ENCODE data around the gene CAPRIN1.

Gene CAPRIN1

GRCh38 chr11:34098813-34099212 lies 47.3 kb downstream of the CAPRIN1 start:
- no peak for TF ChIP-seq CTCF (IDR thresholded peaks at IDR 0.05; ENCODE audit: insufficient read depth, low read length, missing control alignments)
- no peak for DNase-seq (ENCODE audit: low read depth, low spot score)
- no peak overlapping the region for H3K4me3 ChIP-seq (ENCODE audit: low read depth, low read length)
- CTCF ChIA-PET: interaction anchor here (1.2 to 1.3 kb wide), 2 partner anchors 9 to 111 kb away, joined by 3 read pairs; no protein-coding TSS in a partner anchor
- POLR2A ChIA-PET: no interaction called here

GRCh38 chr11:34104680-34105078 lies 53.1 kb downstream of the CAPRIN1 start:
- POLR2A ChIA-PET: interaction anchor here (0.7 to 1.9 kb wide), 8 partner anchors 7 to 253 kb away, joined by 3 to 10 read pairs (median 4); partner anchors contain the start of genes ABTB2 and CAPRIN1
- H3K4me3 ChIP-seq (ENCODE audit: low read depth, low read length): peak overlapping the region; percentile 90
- CTCF ChIA-PET: interaction anchor here (4.5 kb wide), 1 partner anchor 108 kb away, joined by 22 read pairs; no protein-coding TSS in a partner anchor
- no peak for DNase-seq (ENCODE audit: low read depth, low spot score)
- TF ChIP-seq CTCF (IDR thresholded peaks at IDR 0.05; ENCODE audit: insufficient read depth, low read length, missing control alignments): no peak

GRCh38 chr11:34105079-34105956 lies 53.8 kb downstream of the CAPRIN1 start, which contains the start of gene NAT10:
Gene NAT10 (plus strand): TSS chr11:34105629. CDS start chr11:34108226, 2,597 bp downstream.
- DNase-seq (ENCODE audit: low read depth, low spot score): peak; percentile 94
- POLR2A ChIA-PET: interaction anchor here (0.7 to 1.9 kb wide), 8 partner anchors 8 to 252 kb away, joined by 3 to 10 read pairs (median 4); partner anchors contain the start of genes ABTB2 and CAPRIN1
- CTCF ChIA-PET: interaction anchor here (1.2 to 4.5 kb wide), 3 partner anchors 69 to 296 kb away, joined by 3 to 22 read pairs (median 6); no protein-coding TSS in a partner anchor
- H3K4me3 ChIP-seq (ENCODE audit: low read depth, low read length): peak within 1 kb of the TSS; percentile 90
- no peak for TF ChIP-seq CTCF (IDR thresholded peaks at IDR 0.05; ENCODE audit: insufficient read depth, low read length, missing control alignments)

DNA sequence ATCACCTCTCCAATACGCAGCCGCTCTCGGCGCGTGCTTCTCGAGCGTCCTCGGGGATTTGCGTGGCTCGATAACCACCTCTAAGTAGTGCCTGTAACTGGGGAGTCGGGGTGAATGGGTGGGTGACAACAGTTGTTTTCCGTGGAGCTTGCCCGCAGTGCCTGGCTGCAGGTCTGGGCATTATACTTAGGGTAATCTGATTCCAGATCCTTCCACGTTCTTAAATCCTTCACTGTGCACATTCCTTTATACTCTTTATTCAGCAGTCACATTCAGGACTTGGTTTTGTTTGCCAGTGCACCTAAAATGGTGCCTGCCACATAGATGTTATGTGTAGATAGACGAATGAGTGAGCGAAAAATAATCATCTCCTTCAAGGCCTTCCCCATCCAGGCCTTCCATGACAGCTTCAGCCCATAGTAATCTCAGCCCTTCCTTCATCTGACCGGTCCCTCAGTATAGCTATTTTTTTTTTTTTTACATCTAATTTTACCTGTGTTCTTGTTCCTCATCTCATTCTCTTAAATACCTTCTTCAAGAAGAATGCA lies 54.5 kb downstream of the CAPRIN1 start:
- peak overlapping the region; percentile 90 for H3K4me3 ChIP-seq (ENCODE audit: low read depth, low read length)
- ChIA-PET CTCF (interaction anchor here (0.8 to 4.5 kb wide), 5 partner anchors 25 to 297 kb away, joined by 3 to 22 read pairs (median 3); no protein-coding TSS in a partner anchor), POLR2A (interaction anchor here (0.6 to 1.9 kb wide), 6 partner anchors 8 to 251 kb away, joined by 4 to 10 read pairs (median 6); partner anchors contain the start of genes ABTB2 and CAPRIN1)
- DNase-seq (ENCODE audit: low read depth, low spot score): no peak
- no peak for TF ChIP-seq CTCF (IDR thresholded peaks at IDR 0.05; ENCODE audit: insufficient read depth, low read length, missing control alignments)

GRCh38 chr11:34111722-34112270 lies 60.3 kb downstream of the CAPRIN1 start:
- no peak overlapping the region for H3K4me3 ChIP-seq (ENCODE audit: low read depth, low read length)
- no peak for DNase-seq (ENCODE audit: low read depth, low spot score)
- no peak for TF ChIP-seq CTCF (IDR thresholded peaks at IDR 0.05; ENCODE audit: insufficient read depth, low read length, missing control alignments)
- ChIA-PET CTCF (interaction anchor here (0.6 kb wide), 1 partner anchor 304 kb away, joined by 3 read pairs; no protein-coding TSS in a partner anchor), POLR2A (no interaction called here)

Measured in AG04449 (cell line).